AG09319 (cell line): Measurements from ENCODE around the gene HBS1L.

Experiments used
- DNase-seq: peaks from one replicate; pipeline ENCODE4 v3.0.0-alpha.2; 2010; ENCODE audit warnings: low read depth; ENCODE audit errors: extremely low read depth
- CTCF ChIP-seq: IDR thresholded peaks from 2 replicates; pipeline ENCODE4 v1.5.1; 2011; ENCODE audit warnings: low read depth, mild to moderate bottlenecking, inconsistent platforms, low read length, moderate library complexity

Gene HBS1L

GRCh38 chr6:135093578-135093977 lies 39.0 kb upstream of the HBS1L start:
- TF ChIP-seq CTCF, result no peak
- DNase-seq, result no peak

GRCh38 chr6:135092724-135093123 lies 38.1 kb upstream of the HBS1L start:
- no peak for TF ChIP-seq CTCF
- DNase-seq, result no peak

DNA sequence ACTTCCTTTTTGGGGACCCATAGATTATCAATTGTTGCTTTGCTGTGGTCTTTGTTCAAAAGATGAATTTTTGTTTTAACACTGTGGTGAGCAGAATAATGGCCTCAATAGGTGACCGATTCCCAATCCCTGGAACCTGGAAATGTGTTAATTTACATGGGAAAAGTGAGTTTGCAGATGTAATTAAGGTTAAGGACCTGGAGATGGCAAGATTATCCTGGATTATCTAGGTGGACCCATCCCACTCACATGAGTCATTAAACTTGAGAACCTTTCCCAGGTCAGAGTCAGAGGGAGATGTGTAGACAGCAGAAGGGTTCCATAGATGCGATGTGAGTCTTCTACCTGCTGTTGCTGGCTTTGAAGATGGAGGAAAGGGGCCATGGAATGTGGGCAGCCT lies 36.2 kb upstream of the HBS1L start:
- TF ChIP-seq CTCF, result no peak
- DNase-seq, result no peak

DNA sequence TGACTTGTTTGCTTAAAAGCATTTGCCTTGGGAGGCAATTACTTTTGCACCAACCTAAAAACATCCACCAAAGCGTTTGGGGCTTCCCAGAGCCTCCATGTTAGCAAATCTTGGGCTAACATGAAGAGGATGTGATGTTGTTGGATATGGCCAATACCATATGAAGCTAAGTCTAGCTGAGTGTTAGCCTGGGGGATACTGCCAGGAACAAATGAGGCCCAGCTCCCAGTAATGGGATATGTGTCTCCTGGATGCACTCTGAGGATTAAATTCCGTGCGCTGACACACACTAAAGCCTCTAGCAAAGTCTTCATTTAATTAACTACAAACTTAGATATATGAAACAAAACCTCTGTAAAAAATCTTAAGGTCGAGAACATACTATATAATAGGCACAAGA lies 35.3 kb upstream of the HBS1L start:
- no peak for DNase-seq
- TF ChIP-seq CTCF, result no peak

GRCh38 chr6:135088818-135089809 lies 34.5 kb upstream of the HBS1L start:
- TF ChIP-seq CTCF, result peak; percentile 48
- DNase-seq, result no peak

GRCh38 chr6:135088281-135088680 lies 33.7 kb upstream of the HBS1L start:
- DNase-seq, result no peak
- TF ChIP-seq CTCF, result no peak

- DNase-seq, result no peak
These were observed 33.2 kb upstream of the HBS1L start for GRCh38 chr6:135087803-135088202.

More at GRCh38 chr6:135087803-135088202, 33.2 kb upstream of the HBS1L start:
- TF ChIP-seq CTCF, result no peak
